GM18870 (cell line): ENCODE data around the gene ACR.
"Not testable (repeated sequence)": the region's sequence is repeated elsewhere in the genome, so short reads cannot be mapped to it uniquely, and the experiment has no call there.

Experiments
- ATAC-seq: cut with Tn5 transposase; IDR thresholded peaks from one replicate; pipeline ENCODE4 v1.9.1; 2021; ENCODE audit warnings: moderate library complexity; ENCODE audit not compliant: unreplicated experiment

ACR gene

GRCh38 chr22:50761829-50762228, 23.8 kb downstream of the ACR start:
- not testable (repeated sequence) for ATAC-seq

GRCh38 chr22:50764288-50764687, 26.3 kb downstream of the ACR start:
- not testable (repeated sequence) for ATAC-seq

- not testable (repeated sequence) for ATAC-seq
These were observed 37.1 kb downstream of the ACR start for GRCh38 chr22:50775132-50775531.

- ATAC-seq = not testable (repeated sequence)
These were observed 39.6 kb downstream of the ACR start for GRCh38 chr22:50777631-50778030.

GRCh38 chr22:50780244-50780643, 42.2 kb downstream of the ACR start:
- ATAC-seq = not testable (repeated sequence)

- ATAC-seq = not testable (repeated sequence)
These were observed 44.2 kb downstream of the ACR start for GRCh38 chr22:50782253-50782652.

- peak; percentile 88 for ATAC-seq
These were observed 45.3 kb downstream of the ACR start, which contains the start of gene RABL2B for GRCh38 chr22:50783033-50783879. TSS of gene RABL2B (minus strand) at chr22:50783636. CDS start at chr22:50782294, 1,342 bp downstream.

DNA sequence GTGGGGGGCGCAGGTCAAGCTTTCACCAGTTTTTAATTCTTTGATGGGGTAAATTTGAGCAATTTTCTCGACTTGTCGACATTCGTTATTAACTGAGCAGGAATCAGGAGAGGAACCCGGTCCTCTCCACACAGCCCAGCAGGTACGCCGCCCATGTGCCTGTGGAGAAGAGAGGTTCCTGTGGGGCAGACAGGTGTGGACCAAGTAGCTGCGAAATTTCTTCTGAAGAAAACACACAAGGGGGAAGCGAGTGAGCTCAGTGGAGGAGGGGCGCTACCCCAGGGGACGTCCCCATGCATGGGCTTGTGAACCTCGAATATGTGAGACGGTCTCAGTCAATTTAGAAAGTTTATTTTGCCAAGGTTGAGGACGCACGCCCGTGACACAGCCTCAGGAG, 45.9 kb downstream of the ACR start:
- ATAC-seq = peak; percentile 25

GRCh38 chr22:50785289-50785688, 47.3 kb downstream of the ACR start:
- not testable (repeated sequence) for ATAC-seq

GRCh38 chr22:50786936-50787335, 48.9 kb downstream of the ACR start:
- ATAC-seq = not testable (repeated sequence)
